NCI-H2107 (cell line): ENCODE data around the gene FXYD3.

Source experiments
- DNase-seq: peaks from one replicate; lab custom pipeline; 2025; lab: John Stamatoyannopoulos, UW

The FXYD3 gene, protein sequence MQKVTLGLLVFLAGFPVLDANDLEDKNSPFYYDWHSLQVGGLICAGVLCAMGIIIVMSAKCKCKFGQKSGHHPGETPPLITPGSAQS

DNA sequence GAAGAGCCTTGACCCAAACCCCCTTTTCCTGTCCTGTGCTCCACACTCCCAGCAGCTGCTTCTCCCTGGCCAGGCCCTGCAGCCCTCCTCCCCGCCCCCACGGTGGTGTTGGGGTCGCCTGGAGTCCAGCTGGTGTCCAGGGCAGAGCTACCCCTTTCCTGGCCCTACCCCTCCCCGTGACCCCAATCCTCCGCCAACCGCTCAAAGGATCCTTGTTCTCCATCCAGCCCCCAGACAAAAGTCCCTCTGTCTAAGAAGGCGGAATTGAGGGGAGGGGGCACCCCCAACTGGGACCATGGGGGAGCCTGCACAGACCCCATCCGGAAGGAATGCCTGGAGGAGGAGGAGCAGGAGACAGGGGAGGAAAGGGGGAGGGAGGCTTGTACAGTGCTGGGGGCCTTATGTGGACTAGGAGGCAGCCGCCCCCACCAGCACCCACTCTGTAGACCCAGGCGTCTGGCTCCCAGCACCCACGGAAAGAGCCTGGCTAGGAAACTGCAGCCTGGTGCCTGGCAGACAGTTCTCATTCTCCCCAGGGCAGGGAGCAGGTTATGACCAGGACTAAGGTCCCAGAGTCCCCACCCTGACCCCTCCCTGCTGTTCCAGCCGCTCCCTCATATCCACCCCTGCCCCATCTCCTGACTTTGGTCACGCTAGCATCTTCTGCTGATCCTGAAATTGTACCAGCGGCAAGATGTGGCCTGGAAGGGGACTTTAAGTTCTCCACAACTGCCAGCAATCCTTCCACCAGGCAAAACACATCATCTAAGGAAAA lies at the start of gene FXYD3:
TSS of gene FXYD3 (plus strand) at position 647 of the 775 bp plus-strand sequence. CDS start 3,554 bp downstream, outside the sequence.
- no peak for DNase-seq

DNA sequence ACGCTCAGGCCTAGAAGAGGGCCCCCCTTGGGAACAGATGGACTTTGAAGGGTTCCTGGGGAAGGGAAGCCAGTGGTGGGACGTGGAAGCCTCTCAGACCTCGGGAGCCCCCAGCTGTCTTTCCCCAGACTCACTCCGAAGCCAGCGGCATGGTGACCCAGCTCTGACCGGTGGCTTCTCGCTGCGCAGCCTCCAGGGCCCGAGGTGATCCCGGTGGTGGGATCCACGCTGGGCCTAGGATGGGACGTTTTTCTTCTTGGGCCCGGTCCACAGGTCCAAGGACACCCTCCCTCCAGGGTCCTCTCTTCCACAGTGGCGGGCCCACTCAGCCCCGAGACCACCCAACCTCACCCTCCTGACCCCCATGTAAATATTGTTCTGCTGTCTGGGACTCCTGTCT lies 49.5 kb upstream of the FXYD3 start:
- no peak for DNase-seq

DNA sequence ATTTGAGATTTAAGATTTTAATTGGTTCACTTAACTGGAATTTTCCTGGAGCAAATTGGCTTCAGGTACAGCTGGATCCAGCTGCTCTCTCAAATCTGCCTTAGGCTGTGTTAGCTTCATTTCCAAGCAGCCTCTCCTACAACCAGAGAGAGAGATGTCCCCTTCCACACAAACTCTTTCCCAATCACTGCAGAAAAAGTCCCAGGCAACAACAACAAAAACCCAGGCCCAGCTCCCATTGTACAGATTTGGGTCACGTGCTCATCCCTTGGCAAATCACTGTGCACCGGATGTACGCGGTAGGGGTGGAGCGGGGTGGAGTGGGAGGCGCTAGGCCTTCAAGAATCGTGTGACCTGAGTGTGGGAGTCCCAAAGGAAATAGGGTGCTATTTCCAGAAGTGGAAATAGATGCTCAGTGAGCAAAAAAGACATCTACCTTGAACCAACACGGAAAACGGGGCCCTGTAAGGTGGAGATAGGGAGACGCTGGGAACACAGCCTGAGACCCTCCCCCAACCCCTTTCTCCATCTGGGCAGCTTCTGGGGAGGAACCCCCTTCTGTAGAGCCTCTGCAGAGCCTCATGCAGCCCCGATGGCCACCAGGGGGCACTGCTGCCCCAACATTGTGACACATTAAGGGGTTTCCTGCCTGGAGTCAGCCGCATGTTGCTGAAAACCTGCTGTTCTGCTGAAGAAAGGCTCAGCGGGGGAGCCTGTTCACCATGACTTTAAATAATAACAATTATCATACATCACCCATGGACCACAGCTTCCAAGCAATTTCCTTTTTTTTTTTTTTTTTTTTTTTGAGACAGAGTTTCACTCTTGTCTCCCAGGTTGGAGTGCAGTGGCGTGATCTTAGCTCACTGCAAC lies 48.7 kb upstream of the FXYD3 start:
- peak; percentile 69 for DNase-seq

DNA sequence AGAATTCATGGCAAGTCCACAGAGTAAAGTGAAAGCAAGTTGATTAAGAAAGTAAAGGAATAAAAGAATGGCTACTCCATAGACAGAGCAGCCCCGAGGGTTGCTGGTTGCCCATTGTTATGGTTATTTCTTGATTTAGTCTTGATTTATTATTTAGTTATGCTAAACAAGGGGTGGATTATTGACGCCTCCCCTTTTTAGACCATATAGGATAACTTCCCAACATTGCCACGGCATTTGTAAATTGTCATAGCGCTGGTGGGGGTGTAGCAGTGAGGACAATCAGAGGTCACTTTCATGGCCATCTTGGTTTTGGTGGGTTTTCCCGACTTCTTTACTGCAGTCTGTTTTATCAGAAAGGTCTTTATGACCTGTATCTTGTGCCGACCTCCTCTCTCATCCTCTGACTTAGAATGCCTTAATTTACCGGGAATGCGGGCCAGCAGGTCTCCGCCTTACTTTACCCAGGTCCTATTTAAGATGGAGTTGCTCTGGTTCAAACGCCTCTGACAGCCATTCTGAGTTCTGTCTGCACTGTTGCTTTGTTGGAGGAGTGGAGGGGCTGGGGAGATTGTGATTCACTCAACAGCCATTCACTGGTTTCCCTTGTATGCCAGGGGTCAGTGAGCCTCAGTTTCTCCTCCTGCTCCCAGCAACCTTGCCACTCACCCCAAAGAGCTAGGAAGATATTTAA lies 46.5 kb upstream of the FXYD3 start:
- no peak for DNase-seq

DNA sequence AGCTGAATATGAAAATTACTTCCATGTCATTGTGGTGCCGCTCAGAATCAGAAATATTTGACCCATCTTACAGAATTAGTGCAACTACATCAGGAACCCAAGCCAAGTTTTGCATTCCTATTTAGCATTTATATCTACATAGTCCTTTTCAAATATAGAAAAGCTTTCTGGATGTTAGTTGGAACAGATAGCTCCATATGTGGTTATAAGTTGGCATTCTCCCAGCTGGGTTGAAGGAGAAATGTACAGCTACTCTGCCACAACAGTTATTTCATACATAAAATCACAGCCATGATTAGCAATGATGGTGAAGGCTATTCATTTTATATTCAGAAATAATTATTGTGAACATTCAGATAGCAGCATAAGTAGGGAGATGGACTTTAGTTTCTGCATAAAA lies 45.9 kb upstream of the FXYD3 start:
- no peak for DNase-seq

DNA sequence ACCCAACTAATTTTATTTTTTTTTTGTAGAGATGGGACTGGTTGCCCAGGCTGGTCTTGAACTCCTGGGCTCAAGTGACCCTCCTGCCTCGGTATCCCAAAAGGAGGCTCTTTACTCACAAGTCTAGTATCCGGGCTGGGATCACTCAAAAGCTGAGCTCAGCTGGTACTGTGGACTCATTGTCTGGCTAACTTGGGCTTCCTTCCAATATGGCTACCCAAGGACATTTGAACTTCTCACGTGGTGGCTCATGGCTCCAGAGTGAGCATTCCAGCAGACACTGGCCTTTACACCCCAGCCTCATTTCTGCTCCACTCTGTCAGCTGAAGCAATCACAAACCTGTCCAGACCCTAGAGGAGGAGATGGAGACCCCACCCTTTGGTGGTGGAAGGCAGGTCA lies 45.2 kb upstream of the FXYD3 start:
- DNase-seq, result no peak

DNA sequence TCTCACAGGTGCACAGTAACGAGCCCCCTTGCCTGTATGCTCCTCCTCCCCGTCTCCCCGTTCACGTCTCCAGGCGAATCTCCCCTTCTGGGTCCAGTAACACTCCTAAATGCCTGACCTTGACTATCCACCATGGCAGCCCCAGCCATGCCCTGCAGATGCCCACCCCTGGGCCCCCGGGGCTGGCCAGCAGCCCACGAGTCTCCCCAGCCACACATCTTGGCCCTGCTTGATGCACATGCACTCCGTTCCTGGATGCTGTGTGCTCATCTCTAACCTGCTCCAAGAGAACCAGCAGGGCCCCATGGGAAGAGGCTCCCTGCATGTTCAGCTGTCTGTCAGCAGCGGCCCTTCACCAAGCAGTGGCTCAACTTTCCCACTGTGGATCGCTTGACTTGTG lies 42.1 kb upstream of the FXYD3 start:
- no peak for DNase-seq

DNA sequence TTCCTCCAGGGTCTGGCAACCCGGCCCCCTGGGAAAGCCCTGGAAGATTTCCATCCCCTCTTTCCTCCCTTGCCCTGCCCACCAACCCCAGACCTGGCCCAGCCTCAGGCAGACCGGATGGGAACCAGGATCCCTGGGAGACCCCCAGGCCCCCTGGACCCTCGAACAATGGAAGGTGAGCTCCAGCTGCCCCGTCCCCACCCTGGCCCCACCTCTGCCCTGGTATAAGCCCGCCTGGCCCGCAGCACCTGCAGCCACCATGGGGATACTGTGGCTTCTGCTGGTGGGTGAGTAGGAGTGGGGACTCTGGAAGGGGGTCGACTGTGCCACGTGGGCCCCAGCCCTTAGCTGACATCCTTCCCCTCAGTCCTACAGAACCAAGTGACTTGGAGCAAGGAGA lies 41.7 kb upstream of the FXYD3 start:
- DNase-seq, result no peak

DNA sequence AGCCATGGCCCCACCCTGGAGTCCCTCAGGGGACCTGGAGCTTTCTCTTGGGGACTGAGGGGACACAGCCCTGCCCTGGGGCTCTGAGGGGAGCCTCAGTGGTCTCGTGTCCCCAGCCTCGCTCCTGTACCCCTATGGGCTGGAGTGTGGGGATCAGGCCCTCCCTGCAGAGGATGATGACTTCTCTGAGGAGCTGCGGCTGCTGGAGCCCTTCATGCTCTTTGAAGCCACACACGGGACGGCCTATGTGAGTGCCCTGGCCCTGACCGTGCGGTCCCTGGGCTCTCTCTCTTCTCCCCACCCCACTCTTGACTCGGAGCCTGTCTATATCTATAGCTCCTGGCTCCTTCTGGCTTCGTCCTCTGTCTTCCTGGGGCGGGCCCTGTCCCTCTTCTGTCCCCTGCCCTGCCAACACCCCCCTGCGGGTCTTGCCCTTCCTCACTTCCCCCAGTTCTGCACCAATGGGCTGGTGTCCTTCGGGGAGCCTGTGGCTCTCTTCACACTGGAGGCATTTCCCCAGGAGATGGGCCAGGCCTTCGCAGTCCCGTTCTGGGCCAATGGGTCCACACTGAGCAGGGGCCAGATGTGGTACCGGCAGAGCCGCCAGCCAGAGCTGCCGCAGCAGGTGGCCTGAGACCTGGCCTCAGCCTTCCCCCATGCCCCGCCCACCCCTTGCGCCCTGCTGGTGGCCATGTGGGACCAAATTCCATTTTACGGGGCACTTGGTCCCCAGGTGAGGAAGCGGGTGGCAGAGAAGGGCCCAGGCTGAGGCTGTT lies 41.0 kb upstream of the FXYD3 start:
- DNase-seq, result no peak

DNA sequence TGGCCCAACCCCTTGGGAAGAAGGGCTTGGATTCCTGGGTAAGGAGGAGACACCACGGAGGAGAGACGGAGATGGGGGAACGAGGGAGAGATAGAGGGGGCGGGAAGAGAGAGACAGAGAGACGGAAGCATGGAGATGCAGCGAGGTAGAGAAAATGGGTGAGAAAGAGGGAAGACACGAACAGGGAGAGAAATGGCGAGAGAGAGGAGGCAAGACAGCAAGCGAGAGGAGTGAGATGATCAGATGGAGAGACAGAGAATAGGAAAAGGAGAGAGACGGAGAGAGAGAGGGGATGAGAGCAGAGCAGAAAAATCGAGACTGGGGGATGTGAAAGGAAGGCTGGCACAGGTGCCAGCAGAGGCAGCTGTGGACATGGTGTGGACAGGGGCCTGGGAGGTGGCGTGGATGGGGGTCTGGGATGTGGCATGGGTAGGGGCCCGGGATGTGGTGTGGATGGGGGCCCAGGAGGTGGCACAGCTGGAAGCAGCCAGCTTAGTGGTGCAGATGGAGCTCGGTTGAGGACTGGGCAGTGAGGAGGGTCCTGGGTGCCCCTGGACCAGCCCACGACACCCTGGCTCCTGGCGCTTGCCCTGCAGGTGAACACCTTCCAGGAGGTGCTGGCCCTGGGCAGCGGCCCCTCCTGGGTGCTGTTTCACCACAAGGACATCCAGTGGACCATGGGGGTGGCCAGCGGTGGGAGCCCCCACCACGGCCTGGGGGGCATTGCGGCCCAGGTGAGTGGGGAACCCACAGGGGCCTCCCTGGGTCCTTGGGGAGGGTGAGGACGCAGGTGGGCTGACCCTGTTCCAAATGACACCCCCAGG lies 40.2 kb upstream of the FXYD3 start:
- no peak for DNase-seq

DNA sequence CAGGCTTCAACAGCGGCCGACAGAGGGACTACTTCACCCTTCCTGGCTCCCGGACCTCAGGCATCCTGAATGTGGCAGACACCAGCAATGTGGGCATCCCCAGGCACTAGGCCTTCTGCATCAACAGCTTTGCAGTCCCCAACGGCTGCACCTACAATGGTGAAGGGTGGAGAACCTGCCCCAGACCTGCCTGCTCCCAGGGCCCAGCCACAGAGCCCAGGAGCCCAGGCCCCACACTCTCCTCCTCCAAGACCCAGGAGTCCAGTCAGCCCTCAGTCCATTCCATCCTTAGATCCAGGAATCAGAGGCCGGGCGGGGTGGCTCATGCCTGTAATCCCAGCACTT lies 39.6 kb upstream of the FXYD3 start:
- no peak for DNase-seq

DNA sequence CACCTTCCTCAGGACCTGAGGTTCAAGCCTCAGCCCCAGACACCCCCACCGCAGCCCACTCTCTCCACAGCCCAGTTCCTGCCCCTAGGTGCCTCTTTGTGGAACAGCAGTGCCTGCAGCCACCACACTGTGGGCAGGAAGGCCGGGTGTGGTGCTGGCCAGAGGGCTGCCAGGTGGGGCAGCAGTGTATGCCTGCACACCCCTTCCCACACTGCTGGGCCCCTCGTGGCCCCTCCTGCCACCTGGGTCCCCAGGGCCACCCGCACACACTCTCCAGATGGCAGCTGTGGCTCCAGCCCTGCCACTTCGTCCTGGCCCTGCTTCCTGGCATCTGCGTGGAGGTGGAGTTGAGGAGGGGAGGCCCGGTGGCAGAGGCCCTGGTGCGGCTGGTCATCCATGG lies 39.0 kb upstream of the FXYD3 start:
- DNase-seq, result no peak

DNA sequence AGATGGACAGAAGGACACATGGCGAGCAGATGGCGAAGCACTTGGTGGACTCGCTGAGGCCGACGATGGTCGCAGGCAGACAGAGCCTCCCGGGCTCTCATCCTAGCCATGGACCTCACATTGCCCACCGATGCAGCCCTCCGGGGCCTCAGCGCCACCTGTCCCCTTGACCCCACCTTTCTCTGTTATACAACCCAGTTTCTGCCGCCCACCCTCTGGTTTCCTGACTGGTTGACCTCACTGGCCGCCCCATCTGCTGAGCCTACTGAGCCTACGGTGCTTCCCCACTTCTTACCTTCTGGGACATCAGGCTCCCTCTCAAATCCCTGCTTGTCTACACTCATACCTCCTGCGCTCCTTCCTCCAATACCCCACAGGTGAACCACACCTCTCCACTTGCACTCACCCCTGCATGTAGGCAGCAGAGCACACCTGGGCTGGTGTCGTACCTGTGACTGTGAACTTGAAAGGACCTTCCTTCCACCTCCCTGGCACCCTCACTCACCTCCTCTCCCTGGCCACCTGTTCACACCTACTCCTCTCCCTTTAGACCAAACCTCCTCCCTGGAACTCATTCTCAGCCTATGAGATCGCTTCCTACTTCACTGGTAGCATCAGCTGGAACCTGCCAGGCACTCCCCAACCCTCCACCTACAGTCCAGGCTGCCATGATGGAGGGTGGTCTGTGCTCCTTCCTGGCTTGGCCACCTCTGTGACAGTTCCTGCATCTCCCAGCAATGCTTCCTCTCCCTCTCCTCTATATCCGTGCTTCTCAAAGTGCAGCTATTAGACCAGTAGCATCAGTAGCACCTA lies 38.0 kb upstream of the FXYD3 start:
- DNase-seq, result no peak

DNA sequence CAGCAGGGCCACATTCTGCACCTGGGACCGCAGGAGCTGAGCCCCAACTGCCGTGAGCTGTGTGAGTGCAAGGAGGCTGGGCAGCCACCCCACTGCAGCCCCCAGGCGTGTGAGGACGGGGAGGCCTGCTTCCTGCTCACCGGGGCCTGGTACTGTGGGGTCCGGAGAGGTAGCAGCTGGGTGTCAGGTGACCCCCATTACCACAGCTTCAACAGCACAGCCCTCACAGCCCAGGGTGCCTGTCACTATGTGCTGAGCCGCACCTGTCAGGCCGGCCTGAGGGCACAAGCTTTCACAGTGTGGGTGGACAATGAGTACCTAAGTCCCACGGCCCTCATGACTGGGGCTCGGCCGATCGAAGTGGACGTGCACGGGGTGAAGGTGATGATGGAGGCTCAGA lies 35.8 kb upstream of the FXYD3 start:
- DNase-seq, result no peak

DNA sequence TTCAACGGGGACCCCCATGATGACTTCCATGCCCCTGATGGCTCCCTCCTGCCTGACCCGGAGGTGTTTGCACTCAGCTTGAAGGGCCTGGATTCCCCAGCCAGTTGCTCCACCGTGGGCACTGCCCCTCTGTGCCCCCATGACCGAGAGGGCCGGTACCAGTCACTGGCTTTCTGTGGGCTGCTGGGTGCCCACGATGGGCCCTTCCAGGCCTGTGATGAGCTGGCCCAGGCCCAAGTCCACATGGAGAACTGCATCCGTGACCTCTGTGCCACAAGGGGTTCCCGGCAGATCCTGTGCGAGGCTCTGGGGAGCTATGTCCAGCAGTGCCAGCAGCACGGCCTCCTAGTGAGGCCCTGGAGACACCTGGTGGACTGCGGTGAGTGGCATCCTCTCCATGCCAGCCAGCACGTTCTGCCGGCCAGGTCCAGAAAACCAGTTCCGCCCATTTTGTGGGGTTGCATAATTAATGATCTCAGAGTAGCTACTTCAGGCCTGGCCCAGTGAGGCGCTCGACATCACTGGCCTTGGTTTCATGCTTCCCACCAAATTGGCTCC lies 34.9 kb upstream of the FXYD3 start:
- DNase-seq, result no peak

DNA sequence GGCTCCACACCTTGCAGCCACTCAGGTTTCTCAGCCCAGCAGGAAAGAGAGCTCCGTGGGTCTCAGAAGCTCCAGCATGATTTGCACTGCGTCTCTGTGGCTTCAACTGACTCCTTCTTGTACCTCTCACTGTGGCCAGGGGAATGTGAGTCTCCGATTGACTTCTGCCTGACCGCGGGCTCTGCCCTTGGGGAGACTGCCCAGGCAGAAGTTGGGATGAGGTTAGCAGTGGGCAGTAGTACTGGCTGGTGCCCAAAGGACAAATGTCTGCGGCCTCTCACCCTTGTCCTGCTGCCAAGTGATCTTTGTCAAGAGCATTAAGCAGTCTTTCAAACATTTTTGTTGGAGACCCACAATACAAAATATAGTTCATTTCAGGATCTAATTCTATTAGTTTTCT lies 34.4 kb upstream of the FXYD3 start:
- no peak for DNase-seq

DNA sequence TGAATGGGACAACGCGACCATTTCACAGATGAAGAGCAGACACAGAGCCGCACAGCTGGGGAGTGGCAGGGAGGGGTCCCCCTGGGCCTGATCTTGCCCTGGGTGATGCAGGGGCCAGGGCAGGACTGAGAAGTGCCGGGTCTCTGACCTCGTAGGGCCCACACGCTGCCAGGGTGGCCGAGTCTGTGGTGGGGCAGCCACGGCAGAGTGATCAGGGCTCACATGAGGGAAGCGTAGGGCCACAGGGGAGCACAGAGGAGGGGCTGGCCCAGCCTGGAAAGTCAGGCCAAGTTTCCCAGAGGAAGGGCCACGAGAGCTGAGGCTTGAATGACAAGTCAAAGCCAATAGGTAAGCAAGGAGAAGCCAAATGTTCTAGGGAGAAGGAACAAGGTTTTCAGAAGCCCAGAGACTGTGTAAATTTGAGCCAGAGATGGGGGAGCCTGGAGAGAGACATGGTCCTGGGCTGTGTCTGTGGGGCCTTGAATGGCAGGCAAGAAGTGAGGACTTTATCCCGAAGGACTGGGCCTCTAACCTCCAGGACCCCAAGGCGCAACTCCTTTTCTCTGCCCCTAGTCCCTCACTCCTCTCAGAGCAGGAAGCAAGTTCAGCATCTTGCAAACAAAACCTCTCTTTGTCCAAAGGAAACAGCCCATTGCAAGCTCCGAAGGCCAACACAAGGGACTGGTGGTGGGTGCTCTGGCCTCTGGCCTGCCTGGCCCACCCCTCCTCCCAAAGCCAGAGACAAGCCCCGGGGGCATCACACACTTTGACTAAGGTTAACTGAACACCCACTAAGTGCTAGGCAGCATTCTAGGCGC lies 31.7 kb upstream of the FXYD3 start:
- no peak for DNase-seq

DNA sequence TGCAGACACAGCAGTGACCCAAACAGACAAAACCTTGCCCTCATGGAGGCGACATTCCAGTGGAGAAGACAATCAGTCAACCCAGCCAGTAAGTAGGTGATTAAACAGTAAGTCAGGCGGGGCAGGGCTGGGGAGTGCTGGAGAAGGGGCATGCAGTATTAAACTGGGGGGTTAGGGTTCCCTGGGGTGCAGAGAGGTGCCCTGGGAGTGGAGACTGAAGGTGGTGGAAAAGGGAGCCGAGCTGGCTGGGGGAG lies 31.2 kb upstream of the FXYD3 start:
- DNase-seq, result no peak

DNA sequence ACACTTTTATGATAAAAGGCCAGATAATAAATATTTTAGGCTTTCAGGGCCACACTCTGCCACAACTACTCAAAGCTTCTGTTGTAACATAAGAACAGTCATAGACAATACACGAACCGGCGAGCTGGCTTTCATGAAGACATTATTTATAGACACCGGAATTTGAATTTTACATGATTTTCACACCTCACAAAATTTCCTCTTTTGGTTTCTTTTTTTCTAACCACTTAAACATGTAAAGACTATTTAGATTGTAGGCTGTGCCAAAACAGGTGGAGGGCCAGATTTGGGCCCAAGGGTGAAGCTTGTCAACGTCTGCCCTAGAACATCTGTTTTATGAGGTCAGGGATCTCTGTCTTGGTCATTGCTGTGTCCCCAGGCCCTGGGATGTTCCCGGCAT lies 29.7 kb upstream of the FXYD3 start:
- DNase-seq, result no peak
